Activated T-helper 1 cell treated with anti-CD3 and anti-CD28 coated beads, Interleukin-12 subunit alpha, Interleukin-12 subunit beta, Interleukin-2, Interleukin-4 antibody, amounts not matched to agents 30 ng/mL and 10 ng/mL and 1 ng/mL, durations not matched to agents 14 hours and 24 hours and 36 hours (primary cell): ENCODE measurements around the gene SPPL2B. TPM values are rescaled to one million over a fixed set of nuclear protein-coding genes. Genes with fewer than 3 reads are reported as not detected.
"Not testable (repeated sequence)": the region's sequence is repeated elsewhere in the genome, so short reads cannot be mapped to it uniquely, and the experiment has no call there.

Source experiments
- DNase-seq: peaks from one replicate; pipeline ENCODE4 v3.0.0; 2021; ENCODE audit warnings: low spot score
- H3K27ac Mint-ChIP-seq: one replicate; pipeline ENCODE4 v1.8.0; 2021; ENCODE audit warnings: mild to moderate bottlenecking, mixed read lengths
- H3K27me3 Mint-ChIP-seq: one replicate; pipeline ENCODE4 v1.8.0; 2022; ENCODE audit warnings: mild to moderate bottlenecking, moderate library complexity, mixed read lengths; ENCODE audit not compliant: insufficient read depth
- H3K36me3 Mint-ChIP-seq: one replicate; pipeline ENCODE4 v1.8.0; 2021; ENCODE audit warnings: low read depth, mixed read lengths
- H3K4me1 Mint-ChIP-seq: one replicate; pipeline ENCODE4 v1.8.0; 2021; ENCODE audit warnings: low read depth, mixed read lengths
- H3K4me3 Mint-ChIP-seq: one replicate; pipeline ENCODE4 v1.8.0; 2021; ENCODE audit warnings: mild to moderate bottlenecking, moderate library complexity, mixed read lengths
- H3K9me3 Mint-ChIP-seq: one replicate; pipeline ENCODE4 v1.8.0; 2021; ENCODE audit warnings: mixed read lengths
- intact Hi-C: fragments of 100-400 bp; cut with micrococcal nuclease; formaldehyde crosslinking; loops from one replicate; pipeline ENCODE4 v1.15.1; 2024
- total RNA-seq: library from RNA; stranded (reverse); gene quantifications from 2 replicates; pipeline ENCODE4 v1.2.3, GENCODE V29; 2022

Gene SPPL2B
- 71.2 and 71.4 TPM in 2 replicates for total RNA-seq

- intact Hi-C loops: loop anchor here (1.0 to 2.0 kb wide), 3 partner anchors 60 to 178 kb away; partner anchors contain the start of genes AP3D1 and TIMM13
- H3K9me3 Mint-ChIP-seq: no peaks in the 10 kb centered on the region
- H3K27me3 Mint-ChIP-seq: no peaks in the 10 kb centered on the region
- peak within 1 kb of the TSS; percentile 100 for H3K27ac Mint-ChIP-seq
- H3K4me1 Mint-ChIP-seq: peaks cover 63% of the 10 kb centered on the region
- peaks cover 22% of the 10 kb centered on the region for H3K36me3 Mint-ChIP-seq
- peak; percentile 91 for DNase-seq
- peak within 1 kb of the TSS; percentile 100 for H3K4me3 Mint-ChIP-seq
These were observed at the start of gene SPPL2B, which contains the start of gene LSM7 for GRCh38 chr19:2328401-2329148. Gene SPPL2B, plus strand, starts transcription at chr19:2328684. Its CDS starts 26 bp downstream, at chr19:2328710. Gene LSM7, minus strand, starts transcription at chr19:2328586. Its CDS starts 20 bp downstream, at chr19:2328566.

GRCh38 chr19:2280633-2281264 lies 47.7 kb upstream of the SPPL2B start:
- Mint-ChIP-seq H3K36me3 (peaks cover 3% of the 10 kb centered on the region), H3K27ac (no peak overlapping the region), H3K27me3 (no peaks in the 10 kb centered on the region), H3K4me1 (peaks cover 9% of the 10 kb centered on the region), H3K9me3 (no peaks in the 10 kb centered on the region), H3K4me3 (no peak overlapping the region)
- no peak for DNase-seq
- intact Hi-C loops: no loop called here

GRCh38 chr19:2281265-2282061 lies 47.0 kb upstream of the SPPL2B start:
- H3K27me3 Mint-ChIP-seq, intact Hi-C loops, DNase-seq, H3K4me1 Mint-ChIP-seq, H3K27ac Mint-ChIP-seq, H3K9me3 Mint-ChIP-seq, H3K36me3 Mint-ChIP-seq: not testable (repeated sequence)
- H3K4me3 Mint-ChIP-seq: peak overlapping the region; percentile 59

- peaks cover under 1% of the 10 kb centered on the region for H3K36me3 Mint-ChIP-seq
- intact Hi-C loops: no loop called here
These were observed 46.2 kb upstream of the SPPL2B start, which contains the start of gene PEAK3 for GRCh38 chr19:2282062-2282861. Gene PEAK3, minus strand, starts transcription at chr19:2282175. Its CDS starts 1,244 bp downstream, at chr19:2280931.

GRCh38 chr19:2282862-2283237 lies 45.6 kb upstream of the SPPL2B start:
- H3K9me3 Mint-ChIP-seq: no peaks in the 10 kb centered on the region
- no peak overlapping the region for H3K27ac Mint-ChIP-seq
- no peak overlapping the region for H3K4me3 Mint-ChIP-seq
- intact Hi-C loops: no loop called here
- no peaks in the 10 kb centered on the region for H3K27me3 Mint-ChIP-seq
- DNase-seq: no peak
- peaks cover 9% of the 10 kb centered on the region for H3K4me1 Mint-ChIP-seq
- H3K36me3 Mint-ChIP-seq: no peaks in the 10 kb centered on the region

More at GRCh38 chr19:2282062-2282861, 46.2 kb upstream of the SPPL2B start, which contains the start of gene PEAK3:
- Mint-ChIP-seq H3K4me1 (peaks cover 9% of the 10 kb centered on the region), H3K27me3 (no peaks in the 10 kb centered on the region), H3K9me3 (no peaks in the 10 kb centered on the region), H3K4me3 (peak within 1 kb of the TSS; percentile 59), H3K27ac (peak within 1 kb of the TSS; percentile 61)
- DNase-seq: peak; percentile 36

GRCh38 chr19:2283835-2284507 lies 44.5 kb upstream of the SPPL2B start:
- Mint-ChIP-seq H3K27me3 (no peaks in the 10 kb centered on the region), H3K4me1 (peaks cover 18% of the 10 kb centered on the region), H3K9me3 (no peaks in the 10 kb centered on the region), H3K27ac (no peak overlapping the region), H3K4me3 (no peak overlapping the region), H3K36me3 (no peaks in the 10 kb centered on the region)
- no peak for DNase-seq
- intact Hi-C loops: no loop called here

GRCh38 chr19:2286402-2287140 lies 41.9 kb upstream of the SPPL2B start:
- DNase-seq: no peak
- intact Hi-C loops: loop anchor here (5.0 kb wide), 1 partner anchor 106 kb away; no protein-coding TSS in a partner anchor
- peaks cover 2% of the 10 kb centered on the region for H3K27me3 Mint-ChIP-seq
- no peak overlapping the region for H3K27ac Mint-ChIP-seq
- no peak overlapping the region for H3K4me3 Mint-ChIP-seq
- no peaks in the 10 kb centered on the region for H3K9me3 Mint-ChIP-seq
- H3K4me1 Mint-ChIP-seq: peaks cover 27% of the 10 kb centered on the region
- no peaks in the 10 kb centered on the region for H3K36me3 Mint-ChIP-seq

GRCh38 chr19:2287585-2288337 lies 40.7 kb upstream of the SPPL2B start:
- Mint-ChIP-seq H3K27ac (no peak overlapping the region), H3K4me3 (no peak overlapping the region)
- intact Hi-C loops: loop anchor here (5.0 kb wide), 1 partner anchor 105 kb away; no protein-coding TSS in a partner anchor

GRCh38 chr19:2288338-2288817 lies 40.1 kb upstream of the SPPL2B start:
- Mint-ChIP-seq H3K9me3 (no peaks in the 10 kb centered on the region), H3K4me3 (peak overlapping the region; percentile 86), H3K27ac (peak overlapping the region; percentile 90), H3K36me3 (no peaks in the 10 kb centered on the region), H3K27me3 (peaks cover 3% of the 10 kb centered on the region), H3K4me1 (peaks cover 18% of the 10 kb centered on the region)
- DNase-seq: no peak
- intact Hi-C loops: loop anchor here (5.0 kb wide), 1 partner anchor 104 kb away; no protein-coding TSS in a partner anchor

More at GRCh38 chr19:2287585-2288337, 40.7 kb upstream of the SPPL2B start:
- DNase-seq: no peak
- Mint-ChIP-seq H3K36me3 (no peaks in the 10 kb centered on the region), H3K27me3 (peaks cover 3% of the 10 kb centered on the region), H3K4me1 (peaks cover 21% of the 10 kb centered on the region), H3K9me3 (no peaks in the 10 kb centered on the region)

GRCh38 chr19:2288818-2289713 lies 39.4 kb upstream of the SPPL2B start:
- Mint-ChIP-seq H3K36me3 (peaks cover 3% of the 10 kb centered on the region), H3K27me3 (peaks cover 3% of the 10 kb centered on the region), H3K9me3 (no peaks in the 10 kb centered on the region), H3K4me3 (peak overlapping the region; percentile 86), H3K27ac (peak overlapping the region; percentile 90), H3K4me1 (peaks cover 18% of the 10 kb centered on the region)
- DNase-seq: no peak
- intact Hi-C loops: loop anchor here (5.0 kb wide), 1 partner anchor 103 kb away; no protein-coding TSS in a partner anchor
